H1 (cell line): Measurements from ENCODE around the gene CASP3. TPM values are rescaled to one million over a fixed set of nuclear protein-coding genes. Genes with fewer than 3 reads are reported as not detected.

ENCODE experiments used
- CTCF ChIA-PET: fragments of 300-600 bp; sonication (Branson Sonifier 250); formaldehyde crosslinking; loops from one replicate; lab custom pipeline; 2021; ENCODE audit not compliant: partially characterized antibody; lab: Charles Lee
- POLR2A ChIA-PET: fragments of 300-600 bp; sonication (Branson Sonifier 250); formaldehyde crosslinking; loops from one replicate; lab custom pipeline; 2021; ENCODE audit warnings: inconsistent platforms; ENCODE audit not compliant: partially characterized antibody; lab: Charles Lee
- DNase-seq, 2 experiments: peaks; one replicate each; pipeline versions ENCODE4 v3.0.0 to v3.0.0-alpha.2; 2010 to 2022; ENCODE audit warnings: low spot score in 2 of 2, low read depth in 1 of 2, mixed read lengths in 1 of 2
- FAIRE-seq: peaks from 2 replicates; lab custom pipeline; 2011; peaks lifted over from hg19 to GRCh38; lab: Jason Lieb, UNC
- H2AFZ ChIP-seq: 2 replicates; pipeline ENCODE4 v1.8.1; 2012; ENCODE audit warnings: low read length, inconsistent platforms
- H2AK5ac ChIP-seq: 2 replicates; pipeline ENCODE4 v1.6.1; 2013; ENCODE audit warnings: low read depth, low read length
- H2BK120ac ChIP-seq: replicated peaks from 2 replicates; pipeline ENCODE3; 2013; ENCODE audit warnings: low read depth, low read length, inconsistent platforms
- H2BK12ac ChIP-seq: 2 replicates; pipeline ENCODE4 v1.6.1; 2013; ENCODE audit warnings: low read depth, low read length
- H2BK15ac ChIP-seq: 2 replicates; pipeline ENCODE4 v1.6.1; 2013; ENCODE audit warnings: low read length
- H2BK20ac ChIP-seq: 2 replicates; pipeline ENCODE4 v1.6.1; 2013; ENCODE audit warnings: low read length
- H2BK5ac ChIP-seq: 2 replicates; pipeline ENCODE4 v1.6.1; 2013; ENCODE audit warnings: low read depth, low read length
- H3K14ac ChIP-seq: 2 replicates; pipeline ENCODE4 v1.6.1; 2013; ENCODE audit warnings: inconsistent platforms; ENCODE audit not compliant: insufficient read length
- H3K18ac ChIP-seq: 2 replicates; pipeline ENCODE4 v1.6.1; 2013; ENCODE audit warnings: low read length; ENCODE audit errors: extremely low read depth
- H3K23ac ChIP-seq: 2 replicates; pipeline ENCODE4 v1.6.1; 2013; ENCODE audit warnings: inconsistent platforms; ENCODE audit not compliant: insufficient read length
- H3K23me2 ChIP-seq: 2 replicates; pipeline ENCODE4 v1.6.1; 2013; ENCODE audit warnings: low read depth, low read length
- H3K27ac ChIP-seq: 2 replicates; pipeline ENCODE4 v1.6.1; 2011; ENCODE audit warnings: low read depth, low read length, inconsistent platforms
- H3K27me3 ChIP-seq, 4 experiments: replicated peaks in 1 of 4; 1 replicate in 1 of 4; 2 replicates in 3 of 4; pipeline versions ENCODE4 v1.6.1 to v1.8.1; 2011 to 2013; ENCODE audit warnings: low read length in 3 of 4, mild to moderate bottlenecking in 3 of 4, inconsistent platforms in 2 of 4, mixed read lengths in 2 of 4, moderate library complexity in 1 of 4; ENCODE audit not compliant: control insufficient read depth in 3 of 4, insufficient read depth in 3 of 4; ENCODE audit errors: extremely low read depth in 1 of 4
- H3K36me3 ChIP-seq, 4 experiments: 2 replicates each; pipeline versions ENCODE4 v1.6.1 to v1.8.1; 2011 to 2013; ENCODE audit warnings: mild to moderate bottlenecking in 4 of 4, low read length in 3 of 4, moderate library complexity in 2 of 4, control low read depth in 1 of 4, inconsistent platforms in 1 of 4; ENCODE audit not compliant: insufficient read depth in 4 of 4, control insufficient read depth in 2 of 4
- H3K4ac ChIP-seq: replicated peaks from 2 replicates; pipeline ENCODE3; 2013; ENCODE audit warnings: low read length, low read depth, mixed read lengths, inconsistent platforms; ENCODE audit not compliant: insufficient read length
- H3K4me1 ChIP-seq, 4 experiments: replicated peaks in 1 of 4; 1 replicate in 1 of 4; 2 replicates in 3 of 4; pipeline versions ENCODE4 v1.6.1 to v1.8.1; 2011 to 2013; ENCODE audit warnings: low read length in 3 of 4, inconsistent platforms in 2 of 4, mixed read lengths in 1 of 4; ENCODE audit not compliant: insufficient read depth in 4 of 4, control insufficient read depth in 3 of 4
- H3K4me2 ChIP-seq, 2 experiments: 2 replicates each; pipeline versions ENCODE4 v1.6.1 to v1.8.1; 2011 to 2013; ENCODE audit warnings: low read depth in 2 of 2, low read length in 2 of 2, control low read depth in 1 of 2, inconsistent platforms in 1 of 2, mild to moderate bottlenecking in 1 of 2; ENCODE audit not compliant: insufficient read depth in 1 of 2
- H3K4me3 ChIP-seq, 4 experiments: fragments of 200-600, 300-600 bp in 1 of 4; sonication (generic), shearing (Covaris generic), sonication (Bioruptor Twin) in 1 of 4; 2 replicates each; pipeline versions ENCODE4 v1.5.1 to v1.8.1; 2011 to 2016; ENCODE audit warnings: low read length in 4 of 4, low read depth in 3 of 4, control low read depth in 2 of 4, inconsistent platforms in 2 of 4, mild to moderate bottlenecking in 2 of 4, mixed read lengths in 1 of 4, moderate library complexity in 1 of 4; ENCODE audit not compliant: insufficient read depth in 2 of 4; ENCODE audit errors: extremely low read depth in 1 of 4
- H3K56ac ChIP-seq: replicated peaks from 2 replicates; pipeline ENCODE3; 2013; ENCODE audit warnings: low read depth, mild to moderate bottlenecking, mixed read lengths, low read length, inconsistent platforms; ENCODE audit not compliant: insufficient read length
- H3K79me1 ChIP-seq: 2 replicates; pipeline ENCODE4 v1.6.1; 2013; ENCODE audit warnings: low read depth, low read length, control low read depth
- H3K79me2 ChIP-seq, 2 experiments: 2 replicates each; pipeline versions ENCODE4 v1.6.1 to v1.8.1; 2012 to 2013; ENCODE audit warnings: low read length in 2 of 2, mild to moderate bottlenecking in 2 of 2, inconsistent platforms in 1 of 2; ENCODE audit not compliant: insufficient read depth in 2 of 2, control insufficient read depth in 1 of 2
- H3K9ac ChIP-seq, 4 experiments: replicated peaks in 1 of 4; 1 replicate in 1 of 4; 2 replicates in 3 of 4; pipeline versions ENCODE4 v1.6.1 to v1.8.1; 2011 to 2013; ENCODE audit warnings: low read depth in 3 of 4, low read length in 3 of 4, control low read depth in 2 of 4, mild to moderate bottlenecking in 2 of 4, moderate library complexity in 2 of 4, inconsistent platforms in 1 of 4; ENCODE audit errors: extremely low read depth in 1 of 4
- H3K9me3 ChIP-seq, 2 experiments: 2 replicates each; pipeline versions ENCODE4 v1.6.1 to v1.8.1; 2012 to 2013; ENCODE audit warnings: mild to moderate bottlenecking in 2 of 2, moderate library complexity in 2 of 2, control low read depth in 1 of 2, inconsistent platforms in 1 of 2, low read depth in 1 of 2, low read length in 1 of 2, mixed read lengths in 1 of 2; ENCODE audit not compliant: insufficient read depth in 2 of 2
- H4K20me1 ChIP-seq, 2 experiments: replicated peaks in 1 of 2; 2 replicates each; pipeline versions ENCODE3 to v1.8.1; 2011 to 2013; ENCODE audit warnings: inconsistent platforms in 2 of 2, low read length in 2 of 2, mild to moderate bottlenecking in 1 of 2; ENCODE audit not compliant: insufficient read depth in 2 of 2, control insufficient read depth in 1 of 2
- H4K5ac ChIP-seq: 2 replicates; pipeline ENCODE4 v1.6.1; 2013; ENCODE audit warnings: low read length, low read depth, mixed read lengths, inconsistent platforms; ENCODE audit not compliant: insufficient read length
- H4K8ac ChIP-seq: 2 replicates; pipeline ENCODE4 v1.8.0; 2013; ENCODE audit warnings: mild to moderate bottlenecking, moderate library complexity, low read length, inconsistent platforms; ENCODE audit not compliant: insufficient read depth; ENCODE audit errors: extremely low read depth
- H4K91ac ChIP-seq: replicated peaks from 2 replicates; pipeline ENCODE3; 2013; ENCODE audit warnings: low read length, mixed read lengths, inconsistent platforms; ENCODE audit not compliant: insufficient read length
- CEBPB ChIP-seq: IDR thresholded peaks from 2 replicates; pipeline ENCODE4 v1.6.1; 2012; ENCODE audit warnings: low read depth, low read length
- CTCF ChIP-seq, 3 experiments: IDR thresholded peaks; 1 replicate in 2 of 3; 2 replicates in 1 of 3; pipeline versions ENCODE4 v1.5.1 to v1.6.1; 2011; ENCODE audit warnings: low read length in 3 of 3, mild to moderate bottlenecking in 3 of 3, inconsistent platforms in 2 of 3, low read depth in 1 of 3, moderate library complexity in 1 of 3; ENCODE audit not compliant: insufficient read depth in 1 of 3; ENCODE audit errors: control extremely low read depth in 1 of 3
- NRF1 ChIP-seq: IDR thresholded peaks from 2 replicates; pipeline ENCODE4 v1.6.1; 2011; ENCODE audit warnings: mild to moderate bottlenecking, low read depth, low read length, improper control_type of control experiment
- POLR2A ChIP-seq, 2 experiments: IDR thresholded peaks; 1 replicate in 1 of 2; 2 replicates in 1 of 2; pipeline ENCODE4 v1.6.1; 2011; ENCODE audit warnings: low read depth in 2 of 2, low read length in 2 of 2, mild to moderate bottlenecking in 2 of 2; ENCODE audit errors: control extremely low read depth in 1 of 2
- SIX5 ChIP-seq: IDR thresholded peaks from 2 replicates; pipeline ENCODE4 v1.6.1; 2011; ENCODE audit warnings: mild to moderate bottlenecking, low read depth, low read length
- SP1 ChIP-seq: IDR thresholded peaks from 2 replicates; pipeline ENCODE4 v1.6.1; 2011; ENCODE audit warnings: low read depth, low read length
- TAF7 ChIP-seq: optimal IDR thresholded peaks from 2 replicates; pipeline ENCODE3; 2011; ENCODE audit warnings: low read depth, mild to moderate bottlenecking, inconsistent platforms, low read length, moderate library complexity, borderline replicate concordance
- YY1 ChIP-seq: IDR thresholded peaks from 2 replicates; pipeline ENCODE4 v1.6.1; 2011; ENCODE audit warnings: low read depth, mild to moderate bottlenecking, low read length
- WGBS, 2 experiments: shearing (Covaris generic) in 1 of 2; methylation state at CpG; one replicate each; pipeline versions ENCODE4 v1.1.6 to v1.1.7; 2013 to 2015; ENCODE audit warnings: low lambda C conversion rate in 2 of 2, mixed read lengths in 2 of 2, inconsistent platforms in 1 of 2, low coverage in 1 of 2, missing lambda C conversion rate in 1 of 2; ENCODE audit not compliant: insufficient replicate concordance in 2 of 2, insufficient coverage in 1 of 2, insufficient read length in 1 of 2; ENCODE audit errors: extremely low coverage in 1 of 2, missing lambda C conversion rate in 1 of 2; 5-methylcytosine and 5-hydroxymethylcytosine counted together
- polyA plus RNA-seq, 7 experiments: library from polyadenylated mRNA; depleted of rRNA in 3 of 7; stranded (reverse) in 5 of 7; unstranded in 2 of 7; fragments of >200 nt in 5 of 7; fragments of 200-250 nt in 2 of 7; gene quantifications; 1 replicate in 5 of 7; 2 replicates in 1 of 7; 4 replicates in 1 of 7; pipeline versions ENCODE4 v1.2.1 to v1.2.3, GENCODE V29; 2011 to 2013; ENCODE audit warnings: missing spikeins in 2 of 7, mixed read lengths in 2 of 7
- total RNA-seq: library from RNA; stranded (reverse); fragmentation: NEBNext Ultra II Directional; extraction: Animal tissue kit (Norgen Biotek cat#: 25700); gene quantifications from 2 replicates; pipeline ENCODE4 v1.2.1, GENCODE V29; 2021

Gene CASP3
- total and polyA plus RNA-seq, 2 of the 8 experiments (the other 6 are each of a cell fraction or from before 2014, with no cell fraction given): 27.8 to 82.5 TPM

DNA sequence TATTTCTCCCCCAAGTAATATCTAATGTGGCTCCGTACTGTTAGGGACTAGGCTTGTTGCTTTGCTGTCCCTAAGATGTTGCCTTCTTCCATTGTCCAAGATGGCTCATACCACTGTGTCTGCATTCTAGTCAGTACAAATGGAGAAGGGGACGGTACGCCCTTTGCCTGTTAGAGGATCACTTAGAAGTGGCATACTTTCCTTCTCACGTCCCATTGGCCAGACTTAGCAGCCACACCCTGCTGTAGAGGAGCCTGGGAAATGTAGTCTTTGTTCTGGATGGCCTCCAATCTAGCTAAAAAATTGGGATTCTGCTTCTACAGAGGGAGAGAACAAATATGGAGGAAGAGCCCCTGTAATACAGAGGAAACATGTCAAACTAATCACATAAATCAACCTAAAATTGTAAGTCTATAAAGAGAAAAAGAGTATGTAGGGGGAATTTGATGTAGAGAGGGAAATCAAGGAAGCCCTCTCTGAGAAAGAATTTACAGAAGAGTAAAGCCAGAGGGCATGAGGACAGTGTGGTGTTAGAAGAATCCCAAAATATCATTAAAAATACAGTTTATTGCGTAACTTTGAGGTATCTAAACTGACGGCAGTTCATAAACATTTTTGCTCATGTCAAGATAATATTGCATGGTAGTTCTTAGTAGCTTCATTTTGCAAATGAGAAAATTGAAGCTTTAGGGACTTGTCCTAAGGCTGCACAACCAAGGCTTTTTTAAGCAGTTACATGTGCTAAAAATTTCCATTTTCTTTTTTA, 15.4 kb upstream of the CASP3 start:
- Histone ChIP-seq H2BK120ac (no peak overlapping the region), H4K20me1 (no peaks in the 10 kb centered on the region), H3K4ac (no peak overlapping the region), H2AK5ac (no peak overlapping the region), H4K91ac (no peak overlapping the region), H3K27me3 (no peaks in the 10 kb centered on the region), H3K18ac (no peak overlapping the region), H3K4me3 (no peak overlapping the region), H3K79me1 (no peaks in the 10 kb centered on the region), H2BK20ac (no peak overlapping the region), H3K4me2 (no peak overlapping the region), H3K27ac (no peak overlapping the region), H2BK5ac (no peak overlapping the region), H3K4me1 (no peaks in the 10 kb centered on the region), H3K56ac (no peak overlapping the region), H3K14ac (no peak overlapping the region), H2BK12ac (no peak overlapping the region), H2AFZ (0 out of 2 replicates have a peak overlapping the region, but pooled peaks have one; percentile 56), H3K23me2 (no peaks in the 10 kb centered on the region), H3K23ac (no peak overlapping the region), H4K8ac (no peak overlapping the region), H3K9me3 (no peaks in the 10 kb centered on the region), H4K5ac (no peak overlapping the region), H3K36me3 (peaks cover 0 to 3% (median 0%) of the 10 kb centered on the region in 4 experiments; a peak in 2 of 8 replicates), H3K79me2 (no peaks in the 10 kb centered on the region), H2BK15ac (no peak overlapping the region), H3K9ac (no peak overlapping the region)
- FAIRE-seq (peak; percentile 69), DNase-seq (no peak)
- ChIA-PET POLR2A (interaction anchor here (0.6 to 1.6 kb wide), 3 partner anchors 11 to 464 kb away, joined by 3 to 4 read pairs (median 4); no protein-coding TSS in a partner anchor), CTCF (interaction anchor here (0.6 to 2.6 kb wide), 3 partner anchors 10 to 71 kb away, joined by 3 to 10 read pairs (median 3); no protein-coding TSS in a partner anchor)
- WGBS, 2 experiments: 68% methylated on average over 6 of the region's 6 CpGs; no CpG with 5 or more reads in 1 of the 2 experiments
- TF ChIP-seq SIX5: peak; percentile 71
- TF ChIP-seq POLR2A (IDR thresholded peaks at IDR 0.05; ENCODE audit: control extremely low read depth in 1 of 2, low read depth in 2 of 2, low read length in 2 of 2): no peak
- TF ChIP-seq TAF7: no peak
- peak; percentile 76; the same call in 1 of the 2 replicates for TF ChIP-seq YY1
- no peak for TF ChIP-seq NRF1
- no peak for TF ChIP-seq CTCF (IDR thresholded peaks at IDR 0.05; ENCODE audit: control extremely low read depth in 1 of 3, insufficient read depth in 1 of 3, low read depth in 1 of 3, low read length in 3 of 3)
- TF ChIP-seq SP1: peak; percentile 66; the same call in 1 of the 2 replicates
- peak; percentile 29; the same call in 1 of the 2 replicates for TF ChIP-seq CEBPB
